Ascending aorta (tissue), 2 donors: ENCODE data around the gene CTDP1. TPM values are rescaled to one million over a fixed set of nuclear protein-coding genes. Genes with fewer than 3 reads are reported as not detected.

Experiments
- DNase-seq, 2 donors: peaks; one replicate each; pipeline ENCODE4 v3.0.0-alpha.2; 2019; ENCODE audit warnings: low spot score in 2 of 2
- H3K27ac ChIP-seq, 2 donors: fragments of 200-600 bp; sonication (generic); one replicate each; pipeline ENCODE4 v1.5.1; 2016 to 2017; ENCODE audit warnings: mild to moderate bottlenecking in 1 of 2
- H3K27me3 ChIP-seq: fragments of 200-600 bp; sonication (generic); one replicate; pipeline ENCODE4 v1.5.1; 2017
- H3K36me3 ChIP-seq, 2 donors: fragments of 200-600 bp; sonication (generic); one replicate each; pipeline ENCODE4 v1.5.1; 2016
- H3K4me1 ChIP-seq, 2 donors: fragments of 200-600 bp; sonication (generic); one replicate each; pipeline ENCODE4 v1.5.1; 2016 to 2017; ENCODE audit warnings: mild to moderate bottlenecking in 1 of 2
- H3K4me3 ChIP-seq, 2 donors: fragments of 200-600 bp; sonication (generic); one replicate each; pipeline ENCODE4 v1.5.1; 2016 to 2017; ENCODE audit warnings: mild to moderate bottlenecking in 1 of 2
- H3K9me3 ChIP-seq, 2 donors: fragments of 200-600 bp; sonication (generic); one replicate each; pipeline ENCODE4 v1.5.1; 2016
- CTCF ChIP-seq, 3 experiments: fragments of 200-600 bp in 2 of 3; fragments of 450-650 bp in 1 of 3; sonication (generic) in 2 of 3; IDR thresholded peaks; one replicate each; pipeline ENCODE4 v1.5.1; 2016 to 2019; ENCODE audit warnings: antibody characterized with exemption in 3 of 3, mild to moderate bottlenecking in 1 of 3, moderate library complexity in 1 of 3
- intact Hi-C: fragments of 100-400 bp; cut with DNase I; formaldehyde crosslinking; loops from one replicate; pipeline ENCODE4 v1.15.1; 2023
- total RNA-seq: library from RNA; depleted of rRNA; stranded (reverse); fragments of >200 nt; gene quantifications from one replicate; pipeline ENCODE4 v1.1.0, GENCODE V29; 2016

CTDP1 gene
- total RNA-seq, 1 donor from 2014 or later: 31.7 TPM

- TF ChIP-seq CTCF (IDR thresholded peaks at IDR 0.05): no peak
- H3K27ac ChIP-seq: no peak overlapping the region
- DNase-seq: no peak
- H3K4me1 ChIP-seq: peaks cover 2 to 18% of the 10 kb centered on the region in 2 donors
- peaks cover 0 to 9% of the 10 kb centered on the region in 2 donors for H3K36me3 ChIP-seq
- H3K9me3 ChIP-seq: no peaks in the 10 kb centered on the region
- H3K4me3 ChIP-seq: peak overlapping the region in 1 of 2 donors; percentile 92
- no peaks in the 10 kb centered on the region for H3K27me3 ChIP-seq
- intact Hi-C loops: loop anchor here (5.0 kb wide), 1 partner anchor 271 kb away; the partner anchor contains the start of gene SLC66A2
Measured at GRCh38 chr18:79681484-79682387, 2.1 kb downstream of the CTDP1 start.

- Histone ChIP-seq H3K9me3 (no peaks in the 10 kb centered on the region), H3K27me3 (no peaks in the 10 kb centered on the region), H3K36me3 (peaks cover 0 to 6% of the 10 kb centered on the region in 2 donors), H3K4me1 (peaks cover 2 to 14% of the 10 kb centered on the region in 2 donors), H3K4me3 (no peak overlapping the region), H3K27ac (no peak overlapping the region)
- intact Hi-C loops: loop anchor here (5.0 kb wide), 1 partner anchor 270 kb away; the partner anchor contains the start of gene SLC66A2
- TF ChIP-seq CTCF (IDR thresholded peaks at IDR 0.05): no peak
- DNase-seq: no peak
Measured at GRCh38 chr18:79682481-79682880, 2.9 kb downstream of the CTDP1 start.

- H3K4me3 ChIP-seq: no peak overlapping the region
- peaks cover 2 to 14% of the 10 kb centered on the region in 2 donors for H3K4me1 ChIP-seq
- H3K36me3 ChIP-seq: peaks cover 0 to 6% of the 10 kb centered on the region in 2 donors
- H3K9me3 ChIP-seq: no peaks in the 10 kb centered on the region
- intact Hi-C loops: loop anchor here (5.0 kb wide), 1 partner anchor 269 kb away; the partner anchor contains the start of gene SLC66A2
- no peaks in the 10 kb centered on the region for H3K27me3 ChIP-seq
- H3K27ac ChIP-seq: no peak overlapping the region
- no peak for TF ChIP-seq CTCF (IDR thresholded peaks at IDR 0.05)
- DNase-seq: no peak
Measured at GRCh38 chr18:79682894-79683625, 3.5 kb downstream of the CTDP1 start.

GRCh38 chr18:79683626-79684282 lies 4.2 kb downstream of the CTDP1 start:
- intact Hi-C loops: loop anchor here (5.0 kb wide), 1 partner anchor 269 kb away; the partner anchor contains the start of gene SLC66A2
- Histone ChIP-seq H3K4me1 (peaks cover 2 to 10% of the 10 kb centered on the region in 2 donors), H3K36me3 (peaks cover 0 to 6% of the 10 kb centered on the region in 2 donors), H3K27ac (no peak overlapping the region), H3K9me3 (no peaks in the 10 kb centered on the region), H3K27me3 (no peaks in the 10 kb centered on the region), H3K4me3 (no peak overlapping the region)
- DNase-seq: no peak
- TF ChIP-seq CTCF (IDR thresholded peaks at IDR 0.05): no peak

GRCh38 chr18:79684283-79684631 lies 4.7 kb downstream of the CTDP1 start:
- no peaks in the 10 kb centered on the region for H3K9me3 ChIP-seq
- intact Hi-C loops: loop anchor here (5.0 kb wide), 1 partner anchor 268 kb away; the partner anchor contains the start of gene SLC66A2
- no peak for DNase-seq
- no peak overlapping the region for H3K27ac ChIP-seq
- no peak for TF ChIP-seq CTCF (IDR thresholded peaks at IDR 0.05)
- peaks cover 2 to 10% of the 10 kb centered on the region in 2 donors for H3K4me1 ChIP-seq
- H3K4me3 ChIP-seq: no peak overlapping the region
- no peaks in the 10 kb centered on the region for H3K27me3 ChIP-seq
- peaks cover 0 to 6% of the 10 kb centered on the region in 2 donors for H3K36me3 ChIP-seq
